NCI-H2081 (cell line): ENCODE data around the gene MINDY4B.
"Not testable (repeated sequence)": the region's sequence is repeated elsewhere in the genome, so short reads cannot be mapped to it uniquely, and the experiment has no call there.

Experiments used
- DNase-seq, 2 experiments: peaks; one replicate each; lab custom pipeline; 2025; lab: John Stamatoyannopoulos, UW

The MINDY4B gene

GRCh38 chr3:150898046-150898754, 7.0 kb downstream of the MINDY4B start:
- DNase-seq, result no peak

GRCh38 chr3:150897592-150897991, 7.6 kb downstream of the MINDY4B start:
- no peak for DNase-seq

GRCh38 chr3:150890831-150891230, 14.4 kb downstream of the MINDY4B start:
- no peak for DNase-seq

GRCh38 chr3:150890295-150890694, 14.9 kb downstream of the MINDY4B start:
- no peak for DNase-seq

GRCh38 chr3:150889106-150889505, 16.1 kb downstream of the MINDY4B start:
- no peak for DNase-seq

- DNase-seq, result no peak
Observed at GRCh38 chr3:150887031-150887430, 18.2 kb downstream of the MINDY4B start.

GRCh38 chr3:150885535-150885934, 19.7 kb downstream of the MINDY4B start:
- no peak for DNase-seq

GRCh38 chr3:150878996-150879575, 26.2 kb downstream of the MINDY4B start:
- DNase-seq, result no peak

GRCh38 chr3:150878290-150878689, 26.9 kb downstream of the MINDY4B start:
- no peak for DNase-seq

GRCh38 chr3:150877303-150877702, 27.9 kb downstream of the MINDY4B start:
- DNase-seq, result no peak

- DNase-seq, result no peak
Observed at GRCh38 chr3:150876611-150877265, 28.5 kb downstream of the MINDY4B start.

- no peak for DNase-seq
Observed at GRCh38 chr3:150875548-150875947, 29.7 kb downstream of the MINDY4B start.

GRCh38 chr3:150874666-150875219, 30.5 kb downstream of the MINDY4B start:
- DNase-seq, result no peak

- no peak for DNase-seq
Observed at GRCh38 chr3:150871192-150871591, 34.0 kb downstream of the MINDY4B start.

GRCh38 chr3:150870406-150870805, 34.8 kb downstream of the MINDY4B start:
- DNase-seq, result no peak

- DNase-seq, result no peak
Observed at GRCh38 chr3:150868282-150868681, 37.0 kb downstream of the MINDY4B start.

GRCh38 chr3:150867434-150867833, 37.8 kb downstream of the MINDY4B start:
- no peak for DNase-seq

- DNase-seq, result not testable (repeated sequence)
Observed at GRCh38 chr3:150863921-150864320, 41.3 kb downstream of the MINDY4B start.

GRCh38 chr3:150861851-150862250, 43.4 kb downstream of the MINDY4B start:
- DNase-seq, result no peak

- not testable (repeated sequence) for DNase-seq
Observed at GRCh38 chr3:150857936-150858335, 47.3 kb downstream of the MINDY4B start.

- DNase-seq, result no peak
Observed at GRCh38 chr3:150850191-150850590, 55.0 kb downstream of the MINDY4B start.

- DNase-seq, result no peak
Observed at GRCh38 chr3:150848864-150849263, 56.4 kb downstream of the MINDY4B start.

- no peak for DNase-seq
Observed at GRCh38 chr3:150847433-150847832, 57.8 kb downstream of the MINDY4B start.
